HCT116 (cell line): ENCODE data around the gene TAF5L. TPM values are rescaled to one million over a fixed set of nuclear protein-coding genes. Genes with fewer than 3 reads are reported as not detected.

ENCODE experiments used
- ATAC-seq: fragments of 200-7000 bp; cut with Tn5 transposase; 2 replicates; pipeline ENCODE4 v1.9.1; 2020; ENCODE audit warnings: mild to moderate bottlenecking, moderate library complexity
- BruUV-seq: library from RNA; stranded (reverse); fragments of 400-500 nt; replicated peaks from 2 replicates; lab custom pipeline; 2021; lab: Mats Ljungman, UMichigan
- CTCF ChIA-PET: fragments of 300-600 bp; sonication (Branson Sonifier 250); formaldehyde crosslinking; loops from one replicate; lab custom pipeline; 2021; ENCODE audit warnings: antibody characterized with exemption; lab: Charles Lee
- POLR2A ChIA-PET: fragments of 300-600, 350-600 bp; sonication (Branson Sonifier 250); formaldehyde crosslinking; loops from one replicate; lab custom pipeline; 2021; ENCODE audit warnings: antibody characterized with exemption; lab: Charles Lee
- RAD21 ChIA-PET, 2 experiments: fragments of 300-600 bp; sonication (Branson Sonifier 250); formaldehyde crosslinking; loops; one replicate each; lab custom pipeline; 2023; ENCODE audit warnings: low total read pairs in 2 of 2; ENCODE audit not compliant: uncharacterized antibody in 2 of 2, unreplicated experiment in 2 of 2, low non-redundant PET in 1 of 2; lab: Charles Lee
- DNase-seq: peaks from one replicate; pipeline ENCODE4 v3.0.0-alpha.2; 2010; ENCODE audit warnings: low read depth, low spot score
- H2AFZ ChIP-seq: fragments of 200-600 bp; shearing (Covaris generic), sonication (generic); 2 replicates; pipeline ENCODE4 v1.6.1; 2017; ENCODE audit warnings: low read depth, mixed run types, mixed read lengths, antibody characterized with exemption, low read length; ENCODE audit not compliant: poor library complexity, severe bottlenecking
- H3K27ac ChIP-seq: 2 replicates; pipeline ENCODE4 v1.5.1; 2012; ENCODE audit warnings: low read depth, low read length
- H3K27me3 ChIP-seq: fragments of 200-600 bp; sonication (generic); 2 replicates; pipeline ENCODE4 v1.6.1; 2016; ENCODE audit warnings: mixed run types, low read length, mixed read lengths; ENCODE audit not compliant: insufficient read depth
- H3K36me3 ChIP-seq, 2 experiments: fragments of 200-500 bp in 1 of 2; fragments of 200-600 bp in 1 of 2; sonication (Bioruptor generic) in 1 of 2; sonication (generic) in 1 of 2; 2 replicates each; pipeline versions ENCODE4 v1.5.1 to v1.6.1; 2014 to 2016; ENCODE audit warnings: low read length in 2 of 2, inconsistent platforms in 1 of 2, mixed read lengths in 1 of 2, mixed run types in 1 of 2; ENCODE audit not compliant: insufficient read depth in 2 of 2, control insufficient read depth in 1 of 2
- H3K4me1 ChIP-seq, 2 experiments: fragments of 200-600 bp in 1 of 2; sonication (generic) in 1 of 2; 2 replicates each; pipeline versions ENCODE4 v1.5.1 to v1.6.1; 2012 to 2017; ENCODE audit warnings: low read length in 2 of 2, inconsistent platforms in 1 of 2, mild to moderate bottlenecking in 1 of 2, mixed read lengths in 1 of 2, mixed run types in 1 of 2, moderate library complexity in 1 of 2; ENCODE audit not compliant: insufficient read depth in 2 of 2, control insufficient read depth in 1 of 2
- H3K4me2 ChIP-seq: fragments of 200-600 bp; sonication (generic); 2 replicates; pipeline ENCODE4 v1.6.1; 2017; ENCODE audit warnings: mixed run types, low read length, mixed read lengths
- H3K4me3 ChIP-seq, 2 experiments: fragments of 200-600 bp in 1 of 2; sonication (generic) in 1 of 2; replicated peaks in 1 of 2; 2 replicates each; pipeline ENCODE4 v1.5.1; 2011 to 2016; ENCODE audit warnings: low read length in 2 of 2, control low read depth in 1 of 2, low read depth in 1 of 2, mild to moderate bottlenecking in 1 of 2, mixed read lengths in 1 of 2, mixed run types in 1 of 2
- H3K79me2 ChIP-seq: fragments of 200-600 bp; sonication (generic); 2 replicates; pipeline ENCODE4 v1.6.1; 2017; ENCODE audit warnings: mild to moderate bottlenecking, mixed run types, low read length, moderate library complexity, mixed read lengths; ENCODE audit not compliant: insufficient read depth
- H3K9ac ChIP-seq: fragments of 200-600 bp; sonication (generic); 2 replicates; pipeline ENCODE4 v1.6.1; 2016; ENCODE audit warnings: low read length, mixed read lengths
- H3K9me2 ChIP-seq: fragments of 200-600 bp; sonication (generic), shearing (Covaris generic); 2 replicates; pipeline ENCODE4 v1.6.1; 2017; ENCODE audit warnings: mixed run types, mild to moderate bottlenecking, moderate library complexity; ENCODE audit not compliant: insufficient read depth
- H3K9me3 ChIP-seq, 2 experiments: fragments of 200-500 bp in 1 of 2; fragments of 200-600 bp in 1 of 2; sonication (Bioruptor generic) in 1 of 2; sonication (generic) in 1 of 2; 2 replicates each; pipeline ENCODE4 v1.6.1; 2014 to 2017; ENCODE audit warnings: low read length in 2 of 2, mixed read lengths in 2 of 2, inconsistent platforms in 1 of 2, low read depth in 1 of 2, mild to moderate bottlenecking in 1 of 2, mixed run types in 1 of 2, moderate library complexity in 1 of 2; ENCODE audit not compliant: control insufficient read depth in 1 of 2, insufficient read depth in 1 of 2
- H4K20me1 ChIP-seq: fragments of 200-600 bp; sonication (generic), shearing (Covaris generic); 2 replicates; pipeline ENCODE4 v1.6.1; 2017; ENCODE audit warnings: mixed run types, mild to moderate bottlenecking, moderate library complexity; ENCODE audit not compliant: insufficient read depth
- CEBPB ChIP-seq: IDR thresholded peaks from 2 replicates; pipeline ENCODE4 v1.6.1; 2012; ENCODE audit warnings: low read depth
- EGR1 ChIP-seq: IDR thresholded peaks from 2 replicates; pipeline ENCODE4 v1.6.1; 2012; ENCODE audit warnings: low read depth
- ELF1 ChIP-seq: IDR thresholded peaks from 2 replicates; pipeline ENCODE4 v1.6.1; 2012; ENCODE audit warnings: low read depth, borderline replicate concordance
- EZH2phosphoT487 ChIP-seq: fragments of 200-600 bp; IDR thresholded peaks from 2 replicates; pipeline ENCODE4 v1.6.1; 2018; ENCODE audit warnings: antibody characterized with exemption, borderline replicate concordance
- POLR2A ChIP-seq: IDR thresholded peaks from 2 replicates; pipeline ENCODE4 v1.7.0; 2011; ENCODE audit warnings: borderline replicate concordance; ENCODE audit not compliant: insufficient read depth, insufficient read length; ENCODE audit errors: extremely low read depth
- POLR2AphosphoS5 ChIP-seq: IDR thresholded peaks from 2 replicates; pipeline ENCODE4 v1.6.1; 2011; ENCODE audit warnings: mild to moderate bottlenecking, low read depth, low read length, moderate library complexity
- SIN3A ChIP-seq: IDR thresholded peaks from 2 replicates; pipeline ENCODE4 v1.6.1; 2012; ENCODE audit warnings: low read depth
- SP1 ChIP-seq: IDR thresholded peaks from 2 replicates; pipeline ENCODE4 v1.6.1; 2012; ENCODE audit warnings: low read depth
- SRF ChIP-seq: IDR thresholded peaks from 2 replicates; pipeline ENCODE4 v1.6.1; 2012; ENCODE audit warnings: low read depth
- TCF7L2 ChIP-seq: IDR thresholded peaks from 2 replicates; pipeline ENCODE4 v1.7.0; 2011; ENCODE audit warnings: borderline replicate concordance, inconsistent platforms; ENCODE audit not compliant: insufficient read depth, insufficient read length; ENCODE audit errors: extremely low read depth
- YY1 ChIP-seq: IDR thresholded peaks from 2 replicates; pipeline ENCODE4 v1.6.1; 2011; ENCODE audit warnings: low read length, low read depth, moderate library complexity, mild to moderate bottlenecking; ENCODE audit not compliant: insufficient replicate concordance; ENCODE audit errors: extremely low read depth
- ZFX ChIP-seq: fragments of 450-650 bp; IDR thresholded peaks from 2 replicates; pipeline ENCODE4 v1.6.1; 2017
- intact Hi-C: fragments of 100-400 bp; cut with micrococcal nuclease; formaldehyde crosslinking; loops from 2 replicates; pipeline ENCODE4 v1.10.0; 2022
- total RNA-seq: library from RNA; stranded (reverse); gene quantifications from one replicate; pipeline ENCODE4 v1.2.1, GENCODE V29; 2021; ENCODE audit not compliant: unreplicated experiment
- TF ChIP-seq, protein P1 (sequence below): IDR thresholded peaks from 2 replicates; pipeline ENCODE4 v1.6.1; 2012; ENCODE audit warnings: low read depth
- TF ChIP-seq, protein P2 (sequence below): IDR thresholded peaks from 2 replicates; pipeline ENCODE4 v1.6.1; 2012
- TF ChIP-seq, protein P3 (sequence below): IDR thresholded peaks from 2 replicates; pipeline ENCODE4 v1.6.1; 2012

Gene TAF5L
- total RNA-seq, 1 experiment from 2014 or later: 22.4 TPM

DNA sequence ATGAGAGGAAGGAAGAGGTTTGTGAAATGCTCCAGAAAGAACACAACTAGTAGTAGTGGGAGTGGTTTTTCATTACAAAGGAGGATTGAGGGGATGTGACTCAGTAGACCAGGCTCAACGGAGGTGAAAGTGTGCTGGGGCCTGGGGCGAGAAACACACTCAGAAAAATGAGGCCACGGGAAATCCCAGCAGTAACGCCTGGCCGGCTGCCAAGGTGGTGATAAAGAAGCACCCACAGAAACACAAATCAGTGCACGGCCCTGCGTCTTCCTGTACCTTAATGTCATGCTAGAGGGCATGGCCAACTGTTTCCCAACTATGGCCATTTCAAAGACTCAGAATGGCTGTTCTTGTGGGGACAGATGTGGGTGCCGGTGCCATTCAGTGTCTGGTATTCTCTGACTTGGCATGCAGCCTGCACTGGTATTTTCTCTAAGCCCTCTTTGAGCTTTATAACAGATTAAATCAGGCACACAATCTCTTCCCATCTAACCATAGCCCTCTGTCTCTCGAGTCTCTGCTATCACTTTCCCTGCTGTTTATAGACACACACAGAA is 38.3 kb upstream of the TAF5L start:
- Histone ChIP-seq H3K79me2 (no peaks in the 10 kb centered on the region), H3K27me3 (no peaks in the 10 kb centered on the region), H4K20me1 (peaks cover 4% of the 10 kb centered on the region), H3K36me3 (peaks cover 5 to 13% of the 10 kb centered on the region in 2 experiments; a peak in 2 of 4 replicates), H3K4me3 (no peak overlapping the region), H3K9me3 (no peaks in the 10 kb centered on the region), H3K9ac (no peak overlapping the region), H3K27ac (no peak overlapping the region), H3K9me2 (no peaks in the 10 kb centered on the region), H3K4me2 (no peak overlapping the region), H2AFZ (no peak overlapping the region), H3K4me1 (no peaks in the 10 kb centered on the region)
- ATAC-seq: no peak
- ChIA-PET CTCF (no interaction called here), POLR2A (no interaction called here), RAD21 (no interaction called here)
- TF ChIP-seq SP1 (no peak), POLR2A (no peak), SRF (no peak), POLR2AphosphoS5 (no peak)
- intact Hi-C loops: loop anchor here (5.0 kb wide), 1 partner anchor 603 kb away; no protein-coding TSS in a partner anchor
- DNase-seq: no peak
- no TSS peak for BruUV-seq

DNA sequence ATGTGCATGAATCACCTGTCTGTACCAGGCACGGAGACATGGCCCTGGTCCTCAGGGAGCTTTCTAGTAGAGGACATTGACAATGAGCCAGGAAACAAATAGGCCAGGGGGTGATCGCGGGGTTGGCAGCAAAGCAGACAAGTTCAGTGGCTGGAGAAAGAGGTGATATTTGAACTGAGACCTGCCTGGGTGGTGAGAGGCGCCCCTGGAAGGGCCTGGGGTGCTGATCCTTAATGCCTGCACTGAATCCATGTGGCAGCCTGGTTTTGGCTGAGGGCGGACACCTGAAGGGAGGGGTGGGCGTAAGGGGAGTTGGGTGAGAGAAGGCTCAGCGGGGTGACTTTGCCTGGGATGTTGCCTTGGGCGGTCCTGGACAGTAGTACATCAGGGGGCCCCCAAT is 36.0 kb upstream of the TAF5L start:
- H2AFZ ChIP-seq: no peak overlapping the region
- H3K9ac ChIP-seq: no peak overlapping the region
- RAD21 ChIA-PET: no interaction called here
- H3K36me3 ChIP-seq: peaks cover 9 to 23% of the 10 kb centered on the region in 2 experiments; a peak in 2 of 4 replicates
- no peaks in the 10 kb centered on the region for H3K27me3 ChIP-seq
- peaks cover 4% of the 10 kb centered on the region for H4K20me1 ChIP-seq
- H3K9me3 ChIP-seq: no peaks in the 10 kb centered on the region
- H3K4me3 ChIP-seq: no peak overlapping the region
- ATAC-seq: no peak
- no peaks in the 10 kb centered on the region for H3K79me2 ChIP-seq
- CTCF ChIA-PET: interaction anchor here (1.0 to 1.4 kb wide), 3 partner anchors 12 to 650 kb away, joined by 4 to 6 read pairs (median 4); partner anchors contain the start of gene ABCB10
- intact Hi-C loops: loop anchor here (1.0 to 5.0 kb wide), 3 partner anchors 505 to 648 kb away; no protein-coding TSS in a partner anchor
- DNase-seq: no peak
- no peaks in the 10 kb centered on the region for H3K9me2 ChIP-seq
- no TSS peak for BruUV-seq
- H3K4me2 ChIP-seq: no peak overlapping the region
- POLR2A ChIA-PET: no interaction called here
- no peak overlapping the region; the same call in 1 of the 2 replicates for H3K27ac ChIP-seq
- no peaks in the 10 kb centered on the region for H3K4me1 ChIP-seq
- TF ChIP-seq, protein P1, sequence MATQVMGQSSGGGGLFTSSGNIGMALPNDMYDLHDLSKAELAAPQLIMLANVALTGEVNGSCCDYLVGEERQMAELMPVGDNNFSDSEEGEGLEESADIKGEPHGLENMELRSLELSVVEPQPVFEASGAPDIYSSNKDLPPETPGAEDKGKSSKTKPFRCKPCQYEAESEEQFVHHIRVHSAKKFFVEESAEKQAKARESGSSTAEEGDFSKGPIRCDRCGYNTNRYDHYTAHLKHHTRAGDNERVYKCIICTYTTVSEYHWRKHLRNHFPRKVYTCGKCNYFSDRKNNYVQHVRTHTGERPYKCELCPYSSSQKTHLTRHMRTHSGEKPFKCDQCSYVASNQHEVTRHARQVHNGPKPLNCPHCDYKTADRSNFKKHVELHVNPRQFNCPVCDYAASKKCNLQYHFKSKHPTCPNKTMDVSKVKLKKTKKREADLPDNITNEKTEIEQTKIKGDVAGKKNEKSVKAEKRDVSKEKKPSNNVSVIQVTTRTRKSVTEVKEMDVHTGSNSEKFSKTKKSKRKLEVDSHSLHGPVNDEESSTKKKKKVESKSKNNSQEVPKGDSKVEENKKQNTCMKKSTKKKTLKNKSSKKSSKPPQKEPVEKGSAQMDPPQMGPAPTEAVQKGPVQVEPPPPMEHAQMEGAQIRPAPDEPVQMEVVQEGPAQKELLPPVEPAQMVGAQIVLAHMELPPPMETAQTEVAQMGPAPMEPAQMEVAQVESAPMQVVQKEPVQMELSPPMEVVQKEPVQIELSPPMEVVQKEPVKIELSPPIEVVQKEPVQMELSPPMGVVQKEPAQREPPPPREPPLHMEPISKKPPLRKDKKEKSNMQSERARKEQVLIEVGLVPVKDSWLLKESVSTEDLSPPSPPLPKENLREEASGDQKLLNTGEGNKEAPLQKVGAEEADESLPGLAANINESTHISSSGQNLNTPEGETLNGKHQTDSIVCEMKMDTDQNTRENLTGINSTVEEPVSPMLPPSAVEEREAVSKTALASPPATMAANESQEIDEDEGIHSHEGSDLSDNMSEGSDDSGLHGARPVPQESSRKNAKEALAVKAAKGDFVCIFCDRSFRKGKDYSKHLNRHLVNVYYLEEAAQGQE: no peak
- no peak for TF ChIP-seq SIN3A
- TF ChIP-seq POLR2AphosphoS5: no peak
- TF ChIP-seq, protein P2, sequence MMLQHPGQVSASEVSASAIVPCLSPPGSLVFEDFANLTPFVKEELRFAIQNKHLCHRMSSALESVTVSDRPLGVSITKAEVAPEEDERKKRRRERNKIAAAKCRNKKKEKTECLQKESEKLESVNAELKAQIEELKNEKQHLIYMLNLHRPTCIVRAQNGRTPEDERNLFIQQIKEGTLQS: no peak
- TF ChIP-seq, protein P3, sequence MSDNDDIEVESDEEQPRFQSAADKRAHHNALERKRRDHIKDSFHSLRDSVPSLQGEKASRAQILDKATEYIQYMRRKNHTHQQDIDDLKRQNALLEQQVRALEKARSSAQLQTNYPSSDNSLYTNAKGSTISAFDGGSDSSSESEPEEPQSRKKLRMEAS: no peak
- no peak for TF ChIP-seq SRF
- no peak for TF ChIP-seq SP1
- TF ChIP-seq ELF1: no peak
- TF ChIP-seq ZFX: no peak
- no peak for TF ChIP-seq TCF7L2
- no peak for TF ChIP-seq EZH2phosphoT487
- no peak for TF ChIP-seq YY1
- no peak for TF ChIP-seq CEBPB
- no peak for TF ChIP-seq EGR1
